Smooth muscle cell (in vitro differentiated cells): ENCODE data around the gene TP73. TPM values are rescaled to one million over a fixed set of nuclear protein-coding genes. Genes with fewer than 3 reads are reported as not detected.

Experiments used
- DNase-seq: peaks from one replicate; lab custom pipeline; 2025; ENCODE audit not compliant: unreplicated experiment; lab: John Stamatoyannopoulos, UW
- H2AFZ ChIP-seq: fragments of 200-600 bp; sonication (generic); 2 replicates; pipeline ENCODE4 v1.6.0; 2016; ENCODE audit warnings: antibody characterized with exemption, low read depth, mild to moderate bottlenecking
- H3F3A ChIP-seq: fragments of 200-600 bp; sonication (generic); 2 replicates; pipeline ENCODE4 v1.6.0; 2017; ENCODE audit warnings: antibody characterized with exemption, low read depth
- H3K27ac ChIP-seq: fragments of 200-600 bp; sonication (generic); 2 replicates; pipeline ENCODE4 v1.5.1; 2016; ENCODE audit warnings: low read depth, mild to moderate bottlenecking
- H3K27me3 ChIP-seq: fragments of 200-600 bp; sonication (generic); 2 replicates; pipeline ENCODE4 v1.6.1; 2016; ENCODE audit warnings: low read depth, mild to moderate bottlenecking
- H3K36me3 ChIP-seq: fragments of 200-600 bp; sonication (generic); 2 replicates; pipeline ENCODE4 v1.5.1; 2016; ENCODE audit warnings: low read depth
- H3K4me1 ChIP-seq: fragments of 200-600 bp; sonication (generic); 2 replicates; pipeline ENCODE4 v1.5.1; 2016; ENCODE audit warnings: low read depth
- H3K4me2 ChIP-seq: fragments of 200-600 bp; sonication (generic); 2 replicates; pipeline ENCODE4 v1.6.0; 2016; ENCODE audit warnings: mild to moderate bottlenecking
- H3K4me3 ChIP-seq: fragments of 200-600 bp; sonication (generic); 2 replicates; pipeline ENCODE4 v1.5.1; 2016; ENCODE audit warnings: mild to moderate bottlenecking
- H3K79me2 ChIP-seq: fragments of 200-600 bp; sonication (generic); 2 replicates; pipeline ENCODE4 v1.6.0; 2016; ENCODE audit warnings: low read depth, mild to moderate bottlenecking
- H3K9ac ChIP-seq: fragments of 200-600 bp; sonication (generic); 2 replicates; pipeline ENCODE4 v1.6.0; 2016; ENCODE audit warnings: low read depth
- H3K9me3 ChIP-seq: fragments of 200-600 bp; sonication (generic); replicated peaks from 2 replicates; pipeline ENCODE4 v1.5.1; 2016; ENCODE audit warnings: low read depth
- H4K20me1 ChIP-seq: fragments of 200-600 bp; sonication (generic); 2 replicates; pipeline ENCODE4 v1.6.0; 2016; ENCODE audit warnings: low read depth
- CTCF ChIP-seq: fragments of 200-600 bp; sonication (generic); IDR thresholded peaks from 2 replicates; pipeline ENCODE4 v1.5.1; 2017; ENCODE audit warnings: borderline replicate concordance, mild to moderate bottlenecking, antibody characterized with exemption; ENCODE audit not compliant: insufficient read depth, poor library complexity, severe bottlenecking
- WGBS: methylation state at CpG from one replicate; pipeline ENCODE4 v1.1.7; 2016; ENCODE audit warnings: low lambda C conversion rate; 5-methylcytosine and 5-hydroxymethylcytosine counted together
- polyA plus RNA-seq: library from polyadenylated mRNA; unstranded; fragments of >200 nt; fragmentation: Nextera tagmentation; extraction: Ambion mirVana; gene quantifications from 2 replicates; pipeline ENCODE4 v1.2.1, GENCODE V29; 2016
- total RNA-seq: library from RNA; depleted of rRNA; stranded (reverse); fragments of >200 nt; gene quantifications from 2 replicates; pipeline ENCODE4 v1.2.3, GENCODE V29; 2014

Gene TP73
- total and polyA plus RNA-seq, 2 experiments from 2014 or later, result 0.22 TPM; not detected in 1

DNA sequence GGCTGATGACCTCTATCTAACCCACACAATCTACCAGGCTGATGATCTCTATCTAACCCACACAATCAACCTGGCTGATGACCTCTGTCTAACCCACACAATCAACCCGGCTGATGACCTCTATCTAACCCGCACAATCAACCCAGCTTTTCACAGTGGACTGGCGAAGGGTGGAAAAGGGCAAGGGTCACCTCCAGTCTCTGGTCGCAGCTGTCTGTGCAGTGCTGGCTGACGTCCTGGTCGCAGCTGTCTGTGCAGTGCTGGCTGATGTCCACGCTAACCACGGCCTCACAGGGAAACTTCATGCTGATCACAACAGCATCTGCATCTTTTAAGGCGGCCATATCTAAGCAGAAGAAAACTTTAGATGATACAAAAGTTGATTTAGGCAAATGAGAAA lies 87.7 kb downstream of the TP73 start:
- no peak overlapping the region for H3K9ac ChIP-seq
- H3K4me2 ChIP-seq, result no peak overlapping the region
- no peaks in the 10 kb centered on the region for H3F3A ChIP-seq
- no peak for DNase-seq
- no peak overlapping the region for H3K27ac ChIP-seq
- 97% methylated on average over 9 of the region's 9 CpGs for WGBS
- H3K4me3 ChIP-seq, result no peak overlapping the region
- H3K36me3 ChIP-seq, result no peaks in the 10 kb centered on the region
- H3K9me3 ChIP-seq, result no peaks in the 10 kb centered on the region
- TF ChIP-seq CTCF, result no peak
- H3K79me2 ChIP-seq, result no peaks in the 10 kb centered on the region
- no peaks in the 10 kb centered on the region for H3K4me1 ChIP-seq
- no peaks in the 10 kb centered on the region for H3K27me3 ChIP-seq
- H2AFZ ChIP-seq, result no peak overlapping the region
- H4K20me1 ChIP-seq, result peaks cover 18% of the 10 kb centered on the region

- H3K4me2 ChIP-seq, result no peak overlapping the region
- H3K27me3 ChIP-seq, result no peaks in the 10 kb centered on the region
- no peak overlapping the region for H3K4me3 ChIP-seq
- H3K79me2 ChIP-seq, result no peaks in the 10 kb centered on the region
- H3K36me3 ChIP-seq, result no peaks in the 10 kb centered on the region
- WGBS, result 99% methylated on average over 13 of the region's 13 CpGs
- no peak for TF ChIP-seq CTCF
- H3K9ac ChIP-seq, result no peak overlapping the region
- H3F3A ChIP-seq, result no peaks in the 10 kb centered on the region
- peaks cover 25% of the 10 kb centered on the region for H4K20me1 ChIP-seq
- no peak overlapping the region for H2AFZ ChIP-seq
- DNase-seq, result no peak
- H3K4me1 ChIP-seq, result peaks cover 3% of the 10 kb centered on the region
- H3K27ac ChIP-seq, result no peak overlapping the region
- no peaks in the 10 kb centered on the region for H3K9me3 ChIP-seq
These were observed 88.4 kb downstream of the TP73 start for GRCh38 chr1:3740752-3741151.

DNA sequence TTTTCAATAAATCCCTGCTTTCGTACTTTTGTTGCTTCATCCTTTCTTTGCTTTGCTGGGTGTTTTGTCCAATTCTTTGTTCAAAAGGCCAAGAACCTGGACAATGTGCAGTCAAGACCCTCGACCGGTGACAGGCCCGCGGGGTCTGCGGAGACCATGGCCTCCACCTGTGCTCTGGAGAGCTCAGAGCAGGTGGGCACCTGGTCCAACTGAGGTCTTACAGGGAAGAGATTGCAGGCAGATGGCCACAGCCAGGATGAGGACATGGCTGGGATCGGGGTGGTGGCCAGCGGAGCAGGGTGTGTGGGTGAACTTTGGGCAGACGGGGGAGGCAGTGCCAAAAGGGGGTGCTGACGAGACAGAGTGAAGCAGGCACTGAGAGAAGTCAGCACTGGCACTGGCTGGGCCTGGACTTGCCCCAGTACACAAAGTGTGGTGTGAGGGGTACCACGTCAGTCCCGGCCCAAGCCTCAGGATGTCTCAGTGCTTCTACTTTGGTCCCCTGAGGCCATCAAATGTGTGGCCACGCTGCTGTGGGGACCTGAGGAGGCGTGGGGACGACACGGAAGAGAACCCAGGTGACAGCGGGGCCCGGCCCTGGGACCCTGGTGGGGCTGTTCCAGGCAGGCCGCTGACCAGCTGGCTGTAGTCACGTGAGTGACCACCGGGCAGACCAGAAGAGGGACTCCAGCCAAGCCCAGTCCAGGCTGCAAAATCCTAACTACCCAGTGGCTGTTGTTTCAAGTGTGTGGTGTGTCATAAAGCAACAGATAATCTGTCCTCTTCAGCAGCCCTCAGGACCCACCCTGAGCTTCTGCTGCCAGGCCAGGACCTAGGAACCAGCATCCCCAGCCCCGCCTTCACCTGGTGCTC lies 89.5 kb downstream of the TP73 start:
- H3K36me3 ChIP-seq, result no peaks in the 10 kb centered on the region
- H3K4me3 ChIP-seq, result no peak overlapping the region
- H3K9me3 ChIP-seq, result no peaks in the 10 kb centered on the region
- H3K27ac ChIP-seq, result no peak overlapping the region
- 95% methylated on average over 19 of the region's 22 CpGs for WGBS
- H3K79me2 ChIP-seq, result no peaks in the 10 kb centered on the region
- no peak overlapping the region for H3K9ac ChIP-seq
- H4K20me1 ChIP-seq, result peaks cover 29% of the 10 kb centered on the region
- H3F3A ChIP-seq, result no peaks in the 10 kb centered on the region
- no peak overlapping the region for H3K4me2 ChIP-seq
- H3K4me1 ChIP-seq, result peaks cover 14% of the 10 kb centered on the region
- no peak overlapping the region for H2AFZ ChIP-seq
- no peak for DNase-seq
- H3K27me3 ChIP-seq, result no peaks in the 10 kb centered on the region
- TF ChIP-seq CTCF, result no peak
